Mesenteric fat pad (tissue), 1 donor: Measurements from ENCODE around the gene PNPLA6. TPM values are rescaled to one million over a fixed set of nuclear protein-coding genes. Genes with fewer than 3 reads are reported as not detected.

Experiments
- DNase-seq: peaks from one replicate; pipeline ENCODE4 v3.0.0-alpha.2; 2020; ENCODE audit warnings: low spot score
- long read RNA-seq: library from polyadenylated mRNA; unstranded; transcript quantifications from one replicate; pipeline ENCODE4 v2.0.0, GENCODE V29; 2020
- total RNA-seq: library from RNA; stranded (reverse); fragmentation: NEBNext Ultra II Directional; extraction: Animal tissue kit (Norgen Biotek cat#: 25700); gene quantifications from one replicate; pipeline ENCODE4 v1.2.1, GENCODE V29; 2021
- donor health status: DM: yes; HTN: yes; CAD: no.

Gene PNPLA6
- total RNA-seq = 84.8 TPM
- long read RNA-seq, full-length matches to known transcripts = 1 of 80 reads
- long read RNA-seq, partial matches to known transcripts = 70 of 80 reads
- long read RNA-seq, other reads (novel, unspliced or antisense) = 9 of 80 reads

- peak; percentile 98 for DNase-seq
Observed at GRCh38 chr19:7535047-7535997, at the start of gene PNPLA6. PNPLA6 (plus strand) TSS chr19:7535717; CDS start chr19:7535789, 72 bp downstream.

GRCh38 chr19:7486923-7487322 is 48.6 kb upstream of the PNPLA6 start:
- DNase-seq = no peak

- peak; percentile 98 for DNase-seq
Observed at GRCh38 chr19:7488736-7489353, 46.7 kb upstream of the PNPLA6 start, which contains the start of gene PEX11G. PEX11G (minus strand) TSS chr19:7489035; CDS start chr19:7489010, 25 bp downstream.

- DNase-seq = no peak
Observed at GRCh38 chr19:7489609-7490044, 45.9 kb upstream of the PNPLA6 start.

- no peak for DNase-seq
Observed at GRCh38 chr19:7492142-7492541, 43.4 kb upstream of the PNPLA6 start.

GRCh38 chr19:7492558-7492957 is 43.0 kb upstream of the PNPLA6 start:
- no peak for DNase-seq

- no peak for DNase-seq
Observed at GRCh38 chr19:7494416-7495098, 41.0 kb upstream of the PNPLA6 start.

GRCh38 chr19:7497292-7497691 is 38.2 kb upstream of the PNPLA6 start:
- DNase-seq = no peak

- no peak for DNase-seq
Observed at GRCh38 chr19:7500811-7501450, 34.6 kb upstream of the PNPLA6 start.

- DNase-seq = no peak
Observed at GRCh38 chr19:7502552-7502951, 33.0 kb upstream of the PNPLA6 start.

GRCh38 chr19:7504684-7505083 is 30.8 kb upstream of the PNPLA6 start:
- no peak for DNase-seq

GRCh38 chr19:7505288-7505681 is 30.2 kb upstream of the PNPLA6 start:
- DNase-seq = no peak

- DNase-seq = no peak
Observed at GRCh38 chr19:7505682-7506384, 29.7 kb upstream of the PNPLA6 start.

- no peak for DNase-seq
Observed at GRCh38 chr19:7506385-7507328, 28.9 kb upstream of the PNPLA6 start.

- peak; percentile 94 for DNase-seq
Observed at GRCh38 chr19:7507884-7508283, 27.6 kb upstream of the PNPLA6 start.

GRCh38 chr19:7509625-7510024 is 25.9 kb upstream of the PNPLA6 start:
- no peak for DNase-seq

- DNase-seq = no peak
Observed at GRCh38 chr19:7512400-7512851, 23.1 kb upstream of the PNPLA6 start.

- DNase-seq = no peak
Observed at GRCh38 chr19:7513809-7514642, 21.5 kb upstream of the PNPLA6 start.
